ENCODE results near the gene MPEG1. TPM values are rescaled to one million over a fixed set of nuclear protein-coding genes. Genes with fewer than 3 reads are reported as not detected.

The MPEG1 gene
- polyA plus RNA-seq, 1 donor (not counting 4 experiments of a cell fraction or from before 2014, with no cell fraction given), result not detected

- no peak for TF ChIP-seq EZH2 (IDR thresholded peaks at IDR 0.05; ENCODE audit: low read length)
- Histone ChIP-seq H3K27ac (ENCODE audit: control insufficient read depth, insufficient read depth, low read length) (no peak overlapping the region), H2AFZ (ENCODE audit: control insufficient read depth, low read length) (no peak overlapping the region), H3K9me1 (ENCODE audit: control insufficient read depth, extremely low read depth, insufficient read depth, low read length) (no peaks in the 10 kb centered on the region), H4K20me1 (ENCODE audit: control insufficient read depth, extremely low read depth, insufficient read depth, low read length) (no peaks in the 10 kb centered on the region), H3K4me2 (ENCODE audit: control insufficient read depth, extremely low read depth, insufficient read depth, low read depth, low read length) (no peak overlapping the region), H3K4me3 (ENCODE audit: control insufficient read depth in 2 of 3, extremely low read depth in 1 of 3, insufficient read depth in 2 of 3, low read depth in 1 of 3, low read length in 3 of 3) (no peak overlapping the region), H3K4me1 (ENCODE audit: control insufficient read depth, extremely low read depth, insufficient read depth, low read length) (no peaks in the 10 kb centered on the region), H3K9ac (ENCODE audit: control insufficient read depth, extremely low read depth, insufficient read depth, low read length) (no peak overlapping the region), H3K36me3 (ENCODE audit: control insufficient read depth in 2 of 2, extremely low read depth in 1 of 2, insufficient read depth in 2 of 2, low read length in 2 of 2) (peaks cover 2 to 19% of the 10 kb centered on the region in 2 experiments), H3K27me3 (ENCODE audit: control insufficient read depth, extremely low read depth, insufficient read depth, low read length) (no peaks in the 10 kb centered on the region), H3K9me3 (ENCODE audit: control insufficient read depth, low read depth, low read length) (no peaks in the 10 kb centered on the region), H3K79me2 (ENCODE audit: control insufficient read depth, insufficient read depth, low read length) (no peaks in the 10 kb centered on the region)
- FAIRE-seq, result no peak
- dilution Hi-C loops (cut with MboI; ENCODE audit: extremely low pct_ligation_motif_present, low sequenced_read_pairs), result no loop called here
- DNase-seq (ENCODE audit: low read depth, low spot score), result no peak
These were observed 19.1 kb downstream of the MPEG1 start for GRCh38 chr11:59193587-59194130.

- Histone ChIP-seq H3K9me1 (ENCODE audit: control insufficient read depth, extremely low read depth, insufficient read depth, low read length) (no peaks in the 10 kb centered on the region), H3K9me3 (ENCODE audit: control insufficient read depth, low read depth, low read length) (no peaks in the 10 kb centered on the region), H3K4me1 (ENCODE audit: control insufficient read depth, extremely low read depth, insufficient read depth, low read length) (no peaks in the 10 kb centered on the region), H3K27ac (ENCODE audit: control insufficient read depth, insufficient read depth, low read length) (no peak overlapping the region), H3K79me2 (ENCODE audit: control insufficient read depth, insufficient read depth, low read length) (no peaks in the 10 kb centered on the region), H3K4me3 (ENCODE audit: control insufficient read depth in 2 of 3, extremely low read depth in 1 of 3, insufficient read depth in 2 of 3, low read depth in 1 of 3, low read length in 3 of 3) (no peak overlapping the region), H3K27me3 (ENCODE audit: control insufficient read depth, extremely low read depth, insufficient read depth, low read length) (no peaks in the 10 kb centered on the region), H4K20me1 (ENCODE audit: control insufficient read depth, extremely low read depth, insufficient read depth, low read length) (no peaks in the 10 kb centered on the region), H3K36me3 (ENCODE audit: control insufficient read depth in 2 of 2, extremely low read depth in 1 of 2, insufficient read depth in 2 of 2, low read length in 2 of 2) (peaks cover 2 to 16% of the 10 kb centered on the region in 2 experiments), H3K4me2 (ENCODE audit: control insufficient read depth, extremely low read depth, insufficient read depth, low read depth, low read length) (no peak overlapping the region), H3K9ac (ENCODE audit: control insufficient read depth, extremely low read depth, insufficient read depth, low read length) (no peak overlapping the region), H2AFZ (ENCODE audit: control insufficient read depth, low read length) (no peak overlapping the region)
- no peak for DNase-seq (ENCODE audit: low read depth, low spot score)
- no peak for FAIRE-seq
- dilution Hi-C loops (cut with MboI; ENCODE audit: extremely low pct_ligation_motif_present, low sequenced_read_pairs), result no loop called here
- TF ChIP-seq CTCF (optimal IDR thresholded peaks at IDR 0.05 in 1 of 3, IDR thresholded peaks at IDR 0.05 in 1 of 3, conservative IDR thresholded peaks at IDR 0.05 in 1 of 3; ENCODE audit: extremely low read depth in 1 of 3, insufficient read depth in 2 of 3, low read length in 3 of 3), result no peak
- no peak for TF ChIP-seq EZH2 (IDR thresholded peaks at IDR 0.05; ENCODE audit: low read length)
These were observed 20.2 kb downstream of the MPEG1 start for GRCh38 chr11:59192446-59193020.
